OCI-LY1 (cell line): ENCODE measurements around the gene PES1.

ENCODE experiments used
- H2AFZ ChIP-seq: fragments of 200-600 bp; sonication (generic), shearing (Covaris generic); 2 replicates; pipeline ENCODE4 v1.6.0; 2014; ENCODE audit warnings: antibody characterized with exemption, mild to moderate bottlenecking, low read length
- H3F3A ChIP-seq: fragments of 200-600 bp; sonication (generic), shearing (Covaris generic); 2 replicates; pipeline ENCODE4 v1.6.0; 2014; ENCODE audit warnings: mild to moderate bottlenecking, antibody characterized with exemption, low read length, moderate library complexity; ENCODE audit not compliant: insufficient read depth
- H3K27ac ChIP-seq: fragments of 200-600 bp; sonication (generic); 2 replicates; pipeline ENCODE4 v1.5.1; 2014; ENCODE audit warnings: low read length, mixed run types, mild to moderate bottlenecking, low read depth; ENCODE audit not compliant: poor library complexity, severe bottlenecking
- H3K27me3 ChIP-seq: fragments of 200-600 bp; sonication (generic); 2 replicates; pipeline ENCODE4 v1.6.0; 2014; ENCODE audit warnings: antibody characterized with exemption, mild to moderate bottlenecking, low read length, moderate library complexity; ENCODE audit not compliant: insufficient read depth
- H3K36me3 ChIP-seq: fragments of 200-600 bp; sonication (generic); 2 replicates; pipeline ENCODE4 v1.6.1; 2014; ENCODE audit warnings: mild to moderate bottlenecking, antibody characterized with exemption, low read length, moderate library complexity, mixed read lengths; ENCODE audit not compliant: insufficient read depth
- H3K4me1 ChIP-seq: fragments of 200-600 bp; sonication (generic); 2 replicates; pipeline ENCODE4 v1.5.1; 2014; ENCODE audit warnings: mild to moderate bottlenecking, low read length, moderate library complexity; ENCODE audit not compliant: insufficient read depth, severe bottlenecking
- H3K4me2 ChIP-seq: fragments of 200-600 bp; sonication (generic), shearing (Covaris generic); 2 replicates; pipeline ENCODE4 v1.6.1; 2014; ENCODE audit warnings: low read length
- H3K4me3 ChIP-seq: fragments of 200-600 bp; sonication (generic); 2 replicates; pipeline ENCODE4 v1.5.1; 2014; ENCODE audit warnings: low read length, low read depth, mild to moderate bottlenecking, mixed read lengths; ENCODE audit not compliant: poor library complexity, severe bottlenecking
- H3K79me2 ChIP-seq: fragments of 200-600 bp; shearing (Covaris generic); 2 replicates; pipeline ENCODE4 v1.6.1; 2016; ENCODE audit warnings: mixed run types, low read length, mixed read lengths; ENCODE audit not compliant: insufficient read depth
- H3K9ac ChIP-seq: fragments of 200-600 bp; sonication (generic), shearing (Covaris generic); 2 replicates; pipeline ENCODE4 v1.6.1; 2014; ENCODE audit warnings: mild to moderate bottlenecking, low read length, mixed read lengths
- H3K9me2 ChIP-seq: fragments of 200-600 bp; sonication (generic), shearing (Covaris generic); 2 replicates; pipeline ENCODE4 v1.6.1; 2014; ENCODE audit warnings: low read depth, mild to moderate bottlenecking, low read length, mixed read lengths
- H3K9me3 ChIP-seq: fragments of 200-600 bp; shearing (Covaris generic); 2 replicates; pipeline ENCODE4 v1.6.1; 2014; ENCODE audit warnings: low read length, mixed read lengths
- H4K20me1 ChIP-seq: fragments of 200-600 bp; sonication (generic), shearing (Covaris generic); 2 replicates; pipeline ENCODE4 v1.6.0; 2016; ENCODE audit warnings: mild to moderate bottlenecking, low read length; ENCODE audit not compliant: insufficient read depth
- EZH2 ChIP-seq: fragments of 200-600 bp; sonication (generic), shearing (Covaris generic); IDR thresholded peaks from 2 replicates; pipeline ENCODE4 v1.8.0; 2017; ENCODE audit warnings: borderline replicate concordance, mixed run types, mild to moderate bottlenecking, antibody characterized with exemption, low read length, moderate library complexity, mixed read lengths
- TF ChIP-seq, protein P1 (sequence below): fragments of 200-600 bp; sonication (generic), shearing (Covaris generic); IDR thresholded peaks from 2 replicates; pipeline ENCODE4 v1.5.1; 2017; ENCODE audit warnings: mild to moderate bottlenecking, antibody characterized with exemption, low read length, moderate library complexity, mixed read lengths

PES1 gene

DNA sequence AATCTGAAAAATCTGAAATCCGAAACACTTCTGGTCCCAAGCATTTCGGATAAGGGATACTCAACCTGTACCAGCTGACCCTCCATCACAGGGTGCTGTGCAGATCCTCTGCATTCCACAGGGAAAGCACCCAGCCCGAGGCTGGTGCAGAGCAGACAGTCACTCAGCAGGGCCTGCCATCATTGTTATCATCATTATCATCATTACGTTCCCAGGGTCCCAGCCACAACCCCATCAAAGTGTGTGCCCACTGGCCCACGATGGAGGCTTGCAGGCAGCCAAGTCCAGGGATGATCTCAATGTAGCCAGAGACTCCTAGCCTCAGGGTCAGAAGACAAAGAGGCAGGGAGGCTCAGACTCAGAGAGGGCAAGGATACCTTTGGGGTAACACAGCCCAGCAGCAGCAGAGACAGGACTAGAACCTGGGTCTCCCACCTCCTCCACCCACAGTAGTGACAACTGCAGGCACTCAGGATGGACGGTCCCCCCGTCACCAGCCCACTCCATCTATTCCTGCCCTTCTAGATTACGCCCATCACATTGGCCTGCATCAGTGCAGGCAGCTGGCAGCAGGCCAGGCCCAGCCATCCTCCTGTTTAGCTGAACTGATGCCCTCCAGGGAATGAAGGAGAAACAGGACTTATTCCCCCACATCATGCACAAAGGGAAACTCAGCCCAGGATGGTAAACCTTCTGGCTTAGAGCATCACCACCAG is 27.5 kb downstream of the PES1 start:
- no peaks in the 10 kb centered on the region for H3F3A ChIP-seq
- no peak overlapping the region for H2AFZ ChIP-seq
- H3K4me2 ChIP-seq = no peak overlapping the region
- H3K9me3 ChIP-seq = no peaks in the 10 kb centered on the region
- H3K4me1 ChIP-seq = no peaks in the 10 kb centered on the region
- no peaks in the 10 kb centered on the region for H3K9me2 ChIP-seq
- no peak overlapping the region for H3K9ac ChIP-seq
- H3K36me3 ChIP-seq = no peaks in the 10 kb centered on the region
- H4K20me1 ChIP-seq = no peaks in the 10 kb centered on the region
- H3K4me3 ChIP-seq = no peak overlapping the region
- H3K27me3 ChIP-seq = 0 out of 2 replicates have a peak, but pooled peaks cover 5% of the 10 kb centered on the region
- H3K79me2 ChIP-seq = no peaks in the 10 kb centered on the region
- H3K27ac ChIP-seq = no peak overlapping the region
- TF ChIP-seq, protein P1, sequence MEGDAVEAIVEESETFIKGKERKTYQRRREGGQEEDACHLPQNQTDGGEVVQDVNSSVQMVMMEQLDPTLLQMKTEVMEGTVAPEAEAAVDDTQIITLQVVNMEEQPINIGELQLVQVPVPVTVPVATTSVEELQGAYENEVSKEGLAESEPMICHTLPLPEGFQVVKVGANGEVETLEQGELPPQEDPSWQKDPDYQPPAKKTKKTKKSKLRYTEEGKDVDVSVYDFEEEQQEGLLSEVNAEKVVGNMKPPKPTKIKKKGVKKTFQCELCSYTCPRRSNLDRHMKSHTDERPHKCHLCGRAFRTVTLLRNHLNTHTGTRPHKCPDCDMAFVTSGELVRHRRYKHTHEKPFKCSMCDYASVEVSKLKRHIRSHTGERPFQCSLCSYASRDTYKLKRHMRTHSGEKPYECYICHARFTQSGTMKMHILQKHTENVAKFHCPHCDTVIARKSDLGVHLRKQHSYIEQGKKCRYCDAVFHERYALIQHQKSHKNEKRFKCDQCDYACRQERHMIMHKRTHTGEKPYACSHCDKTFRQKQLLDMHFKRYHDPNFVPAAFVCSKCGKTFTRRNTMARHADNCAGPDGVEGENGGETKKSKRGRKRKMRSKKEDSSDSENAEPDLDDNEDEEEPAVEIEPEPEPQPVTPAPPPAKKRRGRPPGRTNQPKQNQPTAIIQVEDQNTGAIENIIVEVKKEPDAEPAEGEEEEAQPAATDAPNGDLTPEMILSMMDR = no peak
- no peak for TF ChIP-seq EZH2

DNA sequence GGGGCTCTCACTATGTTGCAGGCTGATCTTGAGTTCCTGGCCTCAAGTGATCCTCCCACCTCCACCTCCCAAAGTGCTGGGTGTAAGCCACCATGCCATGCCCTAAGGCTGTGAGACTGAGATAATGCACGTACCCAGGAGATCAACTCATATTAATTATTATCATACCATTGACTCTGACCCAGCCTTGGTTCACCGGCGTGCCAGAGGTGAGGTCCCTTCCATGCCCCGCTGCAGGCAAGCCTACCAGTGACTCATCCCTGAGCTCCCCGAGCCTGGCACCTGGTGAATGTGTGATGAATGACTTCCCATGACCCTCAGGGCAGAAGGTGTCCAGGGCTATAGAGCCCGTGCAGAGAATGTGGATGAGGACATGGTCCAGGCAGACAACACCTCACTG is 29.3 kb downstream of the PES1 start:
- no peaks in the 10 kb centered on the region for H3K27me3 ChIP-seq
- H3K9me3 ChIP-seq = no peaks in the 10 kb centered on the region
- no peaks in the 10 kb centered on the region for H3K4me1 ChIP-seq
- no peaks in the 10 kb centered on the region for H3K9me2 ChIP-seq
- no peaks in the 10 kb centered on the region for H4K20me1 ChIP-seq
- no peaks in the 10 kb centered on the region for H3K79me2 ChIP-seq
- H3F3A ChIP-seq = no peaks in the 10 kb centered on the region
- H3K4me2 ChIP-seq = no peak overlapping the region
- no peak overlapping the region for H2AFZ ChIP-seq
- H3K36me3 ChIP-seq = no peaks in the 10 kb centered on the region
- TF ChIP-seq, protein P1 = no peak
- TF ChIP-seq EZH2 = no peak
- H3K9ac ChIP-seq = no peak overlapping the region
- no peak overlapping the region for H3K4me3 ChIP-seq
- H3K27ac ChIP-seq = no peak overlapping the region

DNA sequence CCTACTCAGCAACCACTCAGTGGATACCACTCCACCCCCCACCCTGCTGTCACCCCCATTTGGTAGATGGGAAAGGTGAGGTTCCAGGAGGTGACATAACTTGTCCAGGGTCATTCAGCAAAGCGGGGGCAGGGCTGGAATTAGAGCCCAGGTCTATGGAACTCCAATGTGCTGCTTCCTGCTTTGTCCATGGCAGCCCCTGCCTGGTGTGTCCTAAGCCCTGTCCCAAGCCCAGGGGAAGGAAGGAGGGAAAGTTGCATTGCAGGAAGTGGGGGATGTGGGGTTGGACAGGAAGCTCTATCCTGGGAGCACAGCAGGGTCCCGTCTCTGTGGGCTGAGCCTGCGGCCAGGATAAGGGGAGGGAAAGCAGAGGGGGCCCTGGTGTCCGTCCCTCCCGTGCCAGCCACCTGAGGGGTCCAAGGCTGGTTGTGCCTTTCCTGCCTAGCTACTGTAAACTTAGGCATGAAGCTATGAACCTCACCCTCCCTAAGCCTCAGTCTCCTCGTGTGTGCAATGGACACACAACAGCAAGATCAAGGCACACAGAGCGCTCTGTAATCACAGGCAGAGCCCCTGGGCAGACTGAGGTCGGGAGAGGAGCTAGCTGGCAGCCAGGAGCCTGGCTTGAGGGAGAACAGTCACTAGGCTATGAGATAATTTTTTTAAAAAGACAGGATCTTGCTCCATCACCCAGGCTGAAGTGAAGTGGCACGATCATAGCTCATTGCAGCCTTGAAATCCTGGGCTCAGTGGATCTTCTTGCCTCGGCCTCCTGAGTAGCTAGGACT is 30.1 kb downstream of the PES1 start:
- Histone ChIP-seq H3K4me3 (no peak overlapping the region), H3K27ac (no peak overlapping the region), H4K20me1 (no peaks in the 10 kb centered on the region), H3K9ac (no peak overlapping the region), H3K9me2 (no peaks in the 10 kb centered on the region), H2AFZ (no peak overlapping the region), H3F3A (no peaks in the 10 kb centered on the region), H3K79me2 (no peaks in the 10 kb centered on the region), H3K4me1 (no peaks in the 10 kb centered on the region), H3K36me3 (no peaks in the 10 kb centered on the region), H3K27me3 (no peaks in the 10 kb centered on the region), H3K9me3 (no peaks in the 10 kb centered on the region), H3K4me2 (no peak overlapping the region)
- no peak for TF ChIP-seq EZH2
- TF ChIP-seq, protein P1 = no peak
